Measurements from ENCODE around the gene LIFR.

GRCh38 chr5:38540314-38540713 is 16.1 kb downstream of the LIFR start:
- TF ChIP-seq CTCF (IDR thresholded peaks at IDR 0.05) (no peak), POLR2A (IDR thresholded peaks at IDR 0.05) (no peak)
